Measurements from ENCODE around the gene PRKCH. TPM values are rescaled to one million over a fixed set of nuclear protein-coding genes. Genes with fewer than 3 reads are reported as not detected.

Gene PRKCH
- total RNA-seq, 2 donors from 2014 or later, result 27.6 to 33.9 TPM

DNA sequence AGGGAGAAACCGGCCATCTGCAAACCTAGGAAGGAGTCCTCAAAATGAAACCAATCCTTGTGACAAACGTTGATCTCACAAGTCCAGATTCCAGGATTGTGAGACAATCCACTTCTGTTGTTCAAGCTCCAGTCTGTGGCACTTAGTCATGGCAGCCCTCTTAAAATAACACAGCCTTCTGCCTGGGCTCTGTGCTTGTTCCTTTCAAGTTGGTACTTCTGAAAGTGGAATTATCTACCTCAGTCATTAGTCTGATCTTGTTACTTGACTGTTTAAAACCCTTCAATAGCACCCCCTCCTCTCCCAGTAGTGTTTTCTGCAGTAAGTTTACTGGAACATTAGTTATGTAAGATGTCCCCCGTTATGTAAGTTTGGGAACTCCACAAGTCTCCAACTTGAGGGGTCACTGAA, 263.0 kb downstream of the PRKCH start:
- DNase-seq (ENCODE audit: low spot score), result no peak
- TF ChIP-seq, protein P1, sequence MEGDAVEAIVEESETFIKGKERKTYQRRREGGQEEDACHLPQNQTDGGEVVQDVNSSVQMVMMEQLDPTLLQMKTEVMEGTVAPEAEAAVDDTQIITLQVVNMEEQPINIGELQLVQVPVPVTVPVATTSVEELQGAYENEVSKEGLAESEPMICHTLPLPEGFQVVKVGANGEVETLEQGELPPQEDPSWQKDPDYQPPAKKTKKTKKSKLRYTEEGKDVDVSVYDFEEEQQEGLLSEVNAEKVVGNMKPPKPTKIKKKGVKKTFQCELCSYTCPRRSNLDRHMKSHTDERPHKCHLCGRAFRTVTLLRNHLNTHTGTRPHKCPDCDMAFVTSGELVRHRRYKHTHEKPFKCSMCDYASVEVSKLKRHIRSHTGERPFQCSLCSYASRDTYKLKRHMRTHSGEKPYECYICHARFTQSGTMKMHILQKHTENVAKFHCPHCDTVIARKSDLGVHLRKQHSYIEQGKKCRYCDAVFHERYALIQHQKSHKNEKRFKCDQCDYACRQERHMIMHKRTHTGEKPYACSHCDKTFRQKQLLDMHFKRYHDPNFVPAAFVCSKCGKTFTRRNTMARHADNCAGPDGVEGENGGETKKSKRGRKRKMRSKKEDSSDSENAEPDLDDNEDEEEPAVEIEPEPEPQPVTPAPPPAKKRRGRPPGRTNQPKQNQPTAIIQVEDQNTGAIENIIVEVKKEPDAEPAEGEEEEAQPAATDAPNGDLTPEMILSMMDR (IDR thresholded peaks at IDR 0.05), result no peak
- no peak for TF ChIP-seq POLR2AphosphoS5 (IDR thresholded peaks at IDR 0.05)
- no peak for TF ChIP-seq POLR2A (IDR thresholded peaks at IDR 0.05)
- no peaks in the 10 kb centered on the region for H3K27me3 ChIP-seq (replicated peaks; ENCODE audit: insufficient read depth)
- intact Hi-C loops (cut with DNase I), result no loop called here
- WGBS, result 75% methylated on average over 3 of the region's 3 CpGs
- H3K9me3 ChIP-seq, result no peaks in the 10 kb centered on the region
- H3K4me3 ChIP-seq, result no peak overlapping the region
- H3K27ac ChIP-seq, result no peak overlapping the region
- H3K36me3 ChIP-seq, result no peaks in the 10 kb centered on the region
- no peaks in the 10 kb centered on the region for H3K4me1 ChIP-seq (replicated peaks)

DNA sequence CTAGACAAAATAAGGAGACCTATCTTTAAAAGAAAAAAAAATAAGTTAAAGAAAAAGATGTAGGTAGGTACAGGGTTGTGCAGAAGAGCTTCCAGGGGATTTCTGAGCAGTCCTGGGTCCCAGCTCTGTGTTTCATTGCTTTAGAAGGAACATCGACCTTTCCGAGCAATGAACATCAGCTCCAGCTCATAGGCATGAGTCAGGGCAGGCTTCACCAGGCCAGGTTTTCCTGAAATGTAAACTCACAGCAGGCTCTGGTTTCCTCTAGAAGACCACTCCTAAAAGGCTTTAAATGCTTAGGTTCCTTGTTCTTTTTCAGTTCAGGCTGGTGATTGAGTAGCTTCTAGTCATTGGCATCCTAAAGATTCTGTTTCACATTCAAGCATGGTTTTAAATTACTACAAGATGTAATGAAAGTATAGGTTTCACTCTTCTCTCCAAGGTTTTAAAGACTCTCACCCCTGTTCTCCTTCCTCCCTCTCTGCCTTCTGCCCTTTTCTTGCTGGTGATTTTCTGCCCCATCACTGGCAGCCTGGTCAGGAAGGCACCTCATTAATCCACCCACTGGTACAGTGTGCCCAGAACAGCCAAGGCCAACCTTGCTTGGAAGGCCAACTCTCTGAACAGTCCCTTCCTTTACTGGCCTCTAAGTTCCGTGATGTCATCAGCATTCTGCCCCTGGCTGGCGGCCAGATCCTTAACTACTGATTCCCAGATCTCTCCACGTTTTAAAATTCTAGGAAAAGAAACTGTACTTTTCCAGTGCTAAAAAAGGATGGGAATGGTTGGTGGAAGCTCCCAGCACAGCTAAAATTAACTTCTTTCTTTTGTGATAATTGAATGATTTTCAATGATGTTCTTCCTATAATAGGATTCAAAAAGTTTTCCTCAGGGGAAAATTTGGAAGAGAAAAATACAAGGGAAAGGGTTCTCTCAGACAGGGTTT, 264.5 kb downstream of the PRKCH start:
- no peaks in the 10 kb centered on the region for H3K36me3 ChIP-seq
- 54% methylated on average over 5 of the region's 5 CpGs for WGBS
- intact Hi-C loops (cut with DNase I), result no loop called here
- TF ChIP-seq, protein P1 (IDR thresholded peaks at IDR 0.05), result no peak
- TF ChIP-seq POLR2A (IDR thresholded peaks at IDR 0.05) (no peak), POLR2AphosphoS5 (IDR thresholded peaks at IDR 0.05) (peak; percentile 48)
- no peaks in the 10 kb centered on the region for H3K9me3 ChIP-seq
- no peak overlapping the region for H3K4me3 ChIP-seq
- no peaks in the 10 kb centered on the region for H3K27me3 ChIP-seq (replicated peaks; ENCODE audit: insufficient read depth)
- H3K27ac ChIP-seq, result peak overlapping the region; percentile 27 to 31
- no peaks in the 10 kb centered on the region for H3K4me1 ChIP-seq (replicated peaks)
- no peak for DNase-seq (ENCODE audit: low spot score)

DNA sequence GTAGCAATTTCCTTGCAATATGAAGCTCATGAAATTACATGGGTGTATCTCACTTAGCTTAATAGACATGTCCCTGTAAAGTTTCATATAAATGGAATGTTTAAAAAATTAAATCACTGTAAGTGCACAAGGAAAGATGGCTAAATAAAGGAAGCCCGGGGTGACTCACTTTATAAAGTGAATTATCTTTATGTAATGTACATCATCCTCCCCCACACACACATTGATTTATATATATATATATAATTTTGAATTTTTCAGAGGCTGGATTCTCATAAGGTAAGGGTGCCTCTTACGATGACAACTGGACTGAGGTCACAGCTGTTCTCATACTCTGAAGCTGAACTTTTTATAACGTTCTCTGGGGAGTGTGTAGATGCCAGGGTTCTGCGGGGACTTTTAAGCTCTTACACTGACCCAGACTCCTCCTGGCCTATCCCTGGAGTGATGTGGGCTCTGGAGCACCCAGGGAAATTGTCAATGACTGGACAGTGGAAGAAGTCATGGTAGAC, 265.2 kb downstream of the PRKCH start:
- TF ChIP-seq POLR2A (IDR thresholded peaks at IDR 0.05), result no peak
- TF ChIP-seq, protein P1 (IDR thresholded peaks at IDR 0.05), result no peak
- TF ChIP-seq POLR2AphosphoS5 (IDR thresholded peaks at IDR 0.05), result no peak
- intact Hi-C loops (cut with DNase I), result no loop called here
- Histone ChIP-seq H3K4me1 (replicated peaks) (no peaks in the 10 kb centered on the region), H3K9me3 (no peaks in the 10 kb centered on the region), H3K27ac (peak overlapping the region in 1 of 2 donors; percentile 31), H3K27me3 (replicated peaks; ENCODE audit: insufficient read depth) (no peaks in the 10 kb centered on the region), H3K4me3 (no peak overlapping the region), H3K36me3 (no peaks in the 10 kb centered on the region)
- no peak for DNase-seq (ENCODE audit: low spot score)
- 58% methylated on average over 4 of the region's 4 CpGs for WGBS

DNA sequence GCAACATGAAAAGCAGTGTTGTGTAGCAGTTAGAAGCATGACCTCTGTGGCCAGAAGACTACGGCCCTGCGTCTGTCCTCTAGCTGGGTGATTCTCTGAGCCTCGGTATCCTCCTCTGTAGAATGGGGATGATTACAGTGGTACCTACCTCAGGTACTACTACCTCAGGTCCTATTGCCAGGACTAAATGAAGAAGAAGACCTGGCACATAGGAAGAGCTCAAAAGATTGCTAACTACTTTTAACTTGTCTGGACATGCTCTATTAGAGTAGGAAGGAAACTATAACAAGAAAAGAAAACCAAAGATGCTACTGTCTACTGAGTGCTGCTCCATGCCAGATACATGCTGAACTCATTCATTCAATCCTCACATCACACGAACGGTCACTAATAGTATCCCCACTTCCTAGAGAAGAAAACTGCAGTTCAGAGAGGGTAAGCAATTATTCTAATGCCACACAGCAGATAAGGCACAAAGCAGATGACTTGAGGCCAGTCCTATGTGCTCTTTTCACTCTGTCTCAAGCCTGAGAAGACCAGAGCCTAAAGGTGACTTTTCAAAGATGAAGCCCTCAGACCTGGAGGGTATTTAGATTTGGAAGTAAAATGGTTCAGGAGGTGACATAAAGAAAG, 265.8 kb downstream of the PRKCH start:
- TF ChIP-seq, protein P1 (IDR thresholded peaks at IDR 0.05), result no peak
- no peak for TF ChIP-seq POLR2A (IDR thresholded peaks at IDR 0.05)
- TF ChIP-seq POLR2AphosphoS5 (IDR thresholded peaks at IDR 0.05), result no peak
- Histone ChIP-seq H3K36me3 (no peaks in the 10 kb centered on the region), H3K4me1 (replicated peaks) (no peaks in the 10 kb centered on the region), H3K4me3 (no peak overlapping the region), H3K27ac (peak overlapping the region in 1 of 2 donors; percentile 9), H3K9me3 (no peaks in the 10 kb centered on the region), H3K27me3 (replicated peaks; ENCODE audit: insufficient read depth) (no peaks in the 10 kb centered on the region)
- WGBS, result 87% methylated on average over 5 of the region's 5 CpGs
- DNase-seq (ENCODE audit: low spot score), result no peak
- intact Hi-C loops (cut with DNase I), result no loop called here
